Stimulated activated naive CD4-positive, alpha-beta T cell (primary cell): ENCODE data around the gene RNF151.
"Not testable (repeated sequence)": the region's sequence is repeated elsewhere in the genome, so short reads cannot be mapped to it uniquely, and the experiment has no call there.

Experiments used
- DNase-seq, 6 experiments: peaks; one replicate each; lab custom pipeline; 2025; lab: John Stamatoyannopoulos, UW

RNF151 gene

DNA sequence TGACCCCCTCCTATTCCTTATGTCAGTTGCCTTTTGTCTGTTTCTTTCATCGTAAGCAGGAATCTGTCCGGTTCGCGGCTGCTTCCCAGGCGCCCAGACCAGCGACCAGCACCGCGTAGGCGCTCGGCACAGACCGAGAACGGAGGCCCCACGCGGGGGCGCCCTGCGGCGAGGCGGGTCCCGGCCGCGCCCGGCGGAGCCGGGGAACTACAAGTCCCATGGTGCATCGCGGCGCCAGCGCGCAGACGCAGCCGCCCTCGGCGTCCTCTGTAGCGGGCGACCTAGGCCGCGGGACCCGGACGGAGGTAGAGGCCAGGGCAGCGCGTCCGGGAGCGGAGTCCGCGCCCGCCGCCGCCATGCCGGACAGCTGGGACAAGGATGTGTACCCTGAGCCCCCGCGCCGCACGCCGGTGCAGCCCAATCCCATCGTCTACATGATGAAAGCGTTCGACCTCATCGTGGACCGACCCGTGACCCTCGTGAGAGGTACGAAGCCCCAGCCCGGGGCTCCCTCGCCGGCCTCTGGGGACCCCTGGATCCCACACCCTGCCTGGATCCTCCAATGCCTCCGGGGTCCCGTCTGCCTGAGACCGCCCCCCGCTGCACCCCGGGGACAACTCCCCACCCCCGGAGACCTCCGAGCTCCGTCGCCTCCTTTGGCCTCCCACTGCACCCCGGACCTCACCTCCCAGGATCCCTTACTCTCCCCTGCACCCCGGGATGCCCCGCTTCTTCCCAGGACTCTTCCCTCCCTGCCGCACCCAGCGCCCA lies 7.2 kb upstream of the RNF151 start, which contains the start of gene NDUFB10:
TSS of gene NDUFB10 (plus strand) at position 270 of the 771 bp plus-strand sequence. CDS start at position 357, 87 bp downstream.
- DNase-seq: peak; percentile 71 to 91 (median 87)

DNA sequence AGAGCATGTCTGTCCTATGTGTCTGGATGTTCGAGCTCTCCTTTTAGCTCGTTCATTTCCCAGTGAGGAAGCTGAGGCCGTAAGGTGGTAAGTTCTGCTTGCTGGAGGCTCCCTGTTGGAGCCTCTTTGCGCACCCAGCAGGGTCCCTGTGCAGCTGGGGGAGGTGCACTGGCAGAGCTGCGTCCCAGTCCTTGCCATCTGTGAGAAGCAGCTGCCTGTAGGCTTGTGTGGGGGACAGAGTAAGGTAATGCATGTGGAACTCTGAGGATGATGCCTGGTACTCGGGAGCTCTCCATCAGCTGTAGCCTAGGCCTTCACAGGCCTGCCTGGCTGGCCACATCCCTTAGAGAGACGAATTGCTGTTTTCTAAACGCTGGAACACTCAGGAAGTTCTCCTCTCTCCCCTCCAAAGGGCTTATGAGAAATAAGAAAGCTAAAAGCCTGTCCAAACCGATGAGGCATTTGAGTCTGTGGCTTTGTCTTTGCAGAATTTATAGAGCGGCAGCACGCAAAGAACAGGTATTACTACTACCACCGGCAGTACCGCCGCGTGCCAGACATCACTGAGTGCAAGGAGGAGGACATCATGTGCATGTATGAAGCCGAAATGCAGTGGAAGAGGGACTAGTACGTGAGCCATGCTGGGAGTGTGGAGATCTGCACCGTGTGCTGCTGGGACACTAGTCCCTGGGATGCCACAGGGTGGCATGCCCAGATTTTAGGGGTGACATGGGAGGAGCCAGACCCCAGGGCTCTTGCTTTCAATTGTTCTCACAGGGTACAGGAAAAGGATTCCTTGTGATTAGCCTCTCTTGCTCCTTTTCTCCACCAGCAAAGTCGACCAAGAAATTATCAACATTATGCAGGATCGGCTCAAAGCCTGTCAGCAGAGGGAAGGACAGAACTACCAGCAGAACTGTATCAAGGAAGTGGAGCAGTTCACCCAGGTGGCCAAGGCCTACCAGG lies 5.7 kb upstream of the RNF151 start:
- peak in 1 of 6 experiments; percentile 52 for DNase-seq

DNA sequence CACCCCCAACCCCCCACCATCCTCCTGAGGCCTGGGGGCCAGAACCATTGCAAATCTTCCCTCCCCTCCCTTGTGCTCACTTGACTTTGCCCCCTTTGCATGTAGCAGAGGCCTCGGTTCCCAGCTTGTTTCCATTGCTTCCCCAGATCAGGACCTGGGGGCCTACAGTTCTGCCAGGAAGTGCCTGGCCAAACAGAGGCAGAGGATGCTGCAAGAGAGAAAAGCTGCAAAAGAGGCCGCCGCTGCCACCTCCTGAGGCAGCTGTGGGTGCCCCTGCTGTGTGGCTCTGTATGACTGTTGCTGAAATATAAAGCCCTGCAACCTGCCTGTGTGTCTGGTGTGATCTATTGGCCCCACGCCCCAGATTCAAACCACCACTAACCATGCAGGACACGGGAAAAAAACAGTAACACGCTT lies 5.0 kb upstream of the RNF151 start:
- no peak for DNase-seq

GRCh38 chr16:1962161-1963153 lies 4.2 kb upstream of the RNF151 start:
- DNase-seq: not testable (repeated sequence)

- peak in 2 of 6 experiments; percentile 60 to 79 for DNase-seq
Measured at GRCh38 chr16:1963806-1964505, 2.7 kb upstream of the RNF151 start.

DNA sequence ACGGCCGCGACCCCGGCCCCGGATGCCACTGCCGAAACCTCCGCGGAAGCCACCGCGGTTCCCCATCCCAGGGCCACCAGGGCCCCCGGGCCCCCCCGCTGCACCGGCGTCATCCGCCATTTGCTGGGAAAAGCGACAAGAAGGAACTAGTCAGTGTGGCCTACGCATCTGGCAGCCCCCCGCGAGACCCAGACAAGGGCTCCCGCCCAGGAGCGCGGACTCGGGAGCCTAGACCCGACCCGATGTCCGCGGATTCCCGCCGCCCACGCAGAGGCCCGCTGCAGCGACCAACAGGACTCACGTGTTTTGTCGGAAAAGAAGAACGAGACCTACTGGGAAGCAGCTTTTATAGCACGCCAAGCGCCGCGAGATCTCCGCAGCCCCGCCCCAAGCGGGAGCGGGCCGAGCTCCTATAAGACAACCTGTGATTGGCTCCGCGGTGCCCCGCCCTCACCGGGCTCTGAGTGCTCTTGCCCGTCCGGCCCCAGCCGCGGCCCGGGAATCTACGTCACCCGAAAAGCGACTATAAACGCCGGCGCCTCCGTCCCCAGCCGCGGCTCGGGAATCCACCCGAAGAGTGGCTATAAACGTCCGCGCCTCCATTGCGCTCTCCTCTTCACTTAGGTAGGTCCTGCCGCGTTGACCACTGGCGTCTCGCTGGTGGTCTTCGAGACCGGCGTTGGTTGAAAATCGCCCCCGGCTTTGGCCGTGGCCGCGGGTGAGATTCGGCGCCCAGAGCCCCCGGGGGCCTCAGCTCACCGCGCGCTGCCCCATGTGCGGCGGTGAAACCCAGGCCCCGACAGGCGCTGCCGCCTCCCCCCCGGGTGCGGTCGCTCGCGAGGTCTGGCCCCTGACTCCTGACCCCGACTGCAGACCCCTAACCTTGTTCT lies 1.9 kb upstream of the RNF151 start, which contains the start of gene RPS2:
TSS of gene RPS2 (minus strand) at position 321 of the 890 bp plus-strand sequence. CDS start at position 120, 201 bp downstream.
- peak; percentile 96 to 99 (median 98) for DNase-seq

DNA sequence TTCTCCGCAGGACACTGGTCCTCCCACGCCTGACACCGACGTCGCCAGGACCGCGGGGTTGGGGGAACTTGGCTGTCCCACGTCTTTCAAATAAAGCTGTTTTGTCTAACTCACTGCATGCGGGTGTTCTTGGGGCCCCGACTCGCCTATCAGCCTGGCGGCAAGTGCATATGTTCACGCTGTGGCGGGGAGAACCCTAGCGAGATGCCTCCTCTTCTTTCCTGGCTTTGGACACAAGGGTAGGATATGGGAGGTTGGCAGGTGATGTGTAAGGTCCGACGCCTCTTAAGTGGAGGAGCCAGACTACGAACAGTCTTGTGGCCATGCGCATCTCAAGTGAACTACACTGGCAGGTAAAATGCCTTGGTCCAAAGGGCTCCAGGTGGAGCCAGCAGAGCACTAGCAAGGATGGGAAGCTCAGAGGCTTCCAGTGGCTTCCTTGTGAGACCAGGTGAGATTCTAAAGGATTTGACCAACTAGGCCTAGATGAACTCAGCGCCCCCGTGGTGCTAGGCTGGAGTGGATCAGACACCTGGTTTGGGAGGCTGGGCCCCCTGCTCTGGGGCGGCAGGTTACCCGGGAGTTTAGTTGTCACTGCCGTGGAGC lies 1.2 kb upstream of the RNF151 start:
- DNase-seq: no peak

GRCh38 chr16:1968146-1968953 lies 1.7 kb downstream of the RNF151 start:
- DNase-seq: no peak

DNA sequence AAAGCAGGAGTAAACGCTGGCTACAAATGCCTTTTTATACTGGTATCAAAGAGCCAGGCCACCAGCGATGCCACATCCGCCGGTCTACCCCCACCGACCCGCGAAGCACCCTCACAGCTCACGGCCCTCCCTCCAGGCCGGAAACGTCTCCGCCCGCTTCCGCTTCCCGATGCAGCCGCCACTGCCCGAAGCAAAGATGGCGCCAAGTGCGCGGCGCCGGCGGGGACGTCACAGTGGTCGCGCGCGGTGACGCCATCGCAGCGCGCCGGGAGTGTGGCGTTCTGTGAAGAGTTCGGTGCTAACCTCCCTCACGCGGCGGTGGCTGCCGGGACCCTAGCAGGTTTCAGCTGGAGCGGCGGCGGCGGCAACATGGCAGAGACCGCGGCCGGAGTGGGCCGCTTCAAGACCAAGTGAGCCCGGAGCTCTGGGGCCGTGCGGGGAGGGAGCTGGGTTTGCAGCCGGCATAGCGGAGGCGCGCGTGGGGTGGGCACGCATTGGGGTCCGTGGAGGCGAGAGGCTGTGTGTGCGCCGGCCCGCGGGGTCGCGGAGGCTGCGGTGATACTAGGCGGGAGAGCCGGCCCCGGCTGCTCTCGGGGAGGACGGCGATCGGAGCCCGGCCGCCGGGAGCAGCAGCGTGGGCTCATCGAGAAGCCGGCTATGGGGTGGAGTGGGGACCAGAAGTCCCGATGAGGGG lies 5.3 kb downstream of the RNF151 start, which contains the start of gene TBL3:
TSS of gene TBL3 (plus strand) at position 258 of the 694 bp plus-strand sequence. CDS start at position 370, 112 bp downstream.
- peak; percentile 93 to 97 (median 95) for DNase-seq

GRCh38 chr16:1972490-1972877 lies 5.8 kb downstream of the RNF151 start:
- peak in 1 of 6 experiments; percentile 16 for DNase-seq

GRCh38 chr16:1973461-1974156 lies 7.0 kb downstream of the RNF151 start:
- no peak for DNase-seq

DNA sequence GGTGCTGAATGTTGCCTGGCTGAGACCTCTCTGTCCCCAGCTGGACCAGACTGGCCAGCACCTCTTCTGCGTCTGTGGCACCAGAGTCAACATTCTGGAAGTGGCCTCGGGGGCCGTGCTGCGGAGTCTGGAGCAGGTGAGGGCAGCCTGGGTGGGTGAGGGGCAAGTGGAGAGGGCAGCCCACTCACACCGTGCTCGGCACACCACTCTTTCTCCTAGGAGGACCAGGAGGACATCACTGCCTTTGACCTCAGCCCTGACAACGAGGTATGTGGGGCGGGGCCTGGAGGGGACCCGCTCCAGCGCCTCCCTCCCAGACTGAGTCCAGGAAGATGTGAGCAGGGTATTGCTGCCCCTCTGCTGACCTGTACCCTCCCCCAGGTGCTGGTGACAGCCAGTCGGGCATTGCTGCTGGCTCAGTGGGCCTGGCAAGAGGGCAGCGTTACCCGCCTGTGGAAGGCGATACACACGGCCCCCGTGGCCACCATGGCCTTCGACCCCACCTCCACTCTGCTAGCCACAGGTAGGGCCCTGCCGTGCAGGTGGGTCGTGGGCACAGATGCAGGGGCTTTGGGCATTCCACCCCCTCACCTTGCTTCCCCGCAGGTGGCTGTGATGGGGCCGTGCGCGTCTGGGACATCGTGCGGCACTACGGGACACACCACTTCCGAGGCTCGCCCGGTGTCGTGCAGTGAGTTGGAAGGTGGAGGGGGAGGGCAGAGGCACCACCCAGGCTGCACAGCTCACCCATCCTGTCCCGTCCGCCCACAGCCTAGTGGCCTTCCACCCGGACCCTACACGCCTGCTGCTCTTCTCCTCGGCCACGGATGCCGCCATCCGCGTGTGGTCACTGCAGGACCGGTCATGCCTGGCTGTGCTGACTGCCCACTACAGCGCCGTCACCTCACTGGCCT lies 7.8 kb downstream of the RNF151 start:
- no peak for DNase-seq

- DNase-seq: no peak
Measured at GRCh38 chr16:1975432-1976215, 9.0 kb downstream of the RNF151 start.

GRCh38 chr16:1976216-1976520 lies 9.5 kb downstream of the RNF151 start:
- DNase-seq: no peak
